HS-5 (cell line): ENCODE data around the gene EHD1.
"Not testable (repeated sequence)": the region's sequence is repeated elsewhere in the genome, so short reads cannot be mapped to it uniquely, and the experiment has no call there.

Source experiments
- DNase-seq: peaks from one replicate; pipeline ENCODE4 v3.0.0-alpha.2; 2012; ENCODE audit warnings: low read depth

EHD1 gene

DNA sequence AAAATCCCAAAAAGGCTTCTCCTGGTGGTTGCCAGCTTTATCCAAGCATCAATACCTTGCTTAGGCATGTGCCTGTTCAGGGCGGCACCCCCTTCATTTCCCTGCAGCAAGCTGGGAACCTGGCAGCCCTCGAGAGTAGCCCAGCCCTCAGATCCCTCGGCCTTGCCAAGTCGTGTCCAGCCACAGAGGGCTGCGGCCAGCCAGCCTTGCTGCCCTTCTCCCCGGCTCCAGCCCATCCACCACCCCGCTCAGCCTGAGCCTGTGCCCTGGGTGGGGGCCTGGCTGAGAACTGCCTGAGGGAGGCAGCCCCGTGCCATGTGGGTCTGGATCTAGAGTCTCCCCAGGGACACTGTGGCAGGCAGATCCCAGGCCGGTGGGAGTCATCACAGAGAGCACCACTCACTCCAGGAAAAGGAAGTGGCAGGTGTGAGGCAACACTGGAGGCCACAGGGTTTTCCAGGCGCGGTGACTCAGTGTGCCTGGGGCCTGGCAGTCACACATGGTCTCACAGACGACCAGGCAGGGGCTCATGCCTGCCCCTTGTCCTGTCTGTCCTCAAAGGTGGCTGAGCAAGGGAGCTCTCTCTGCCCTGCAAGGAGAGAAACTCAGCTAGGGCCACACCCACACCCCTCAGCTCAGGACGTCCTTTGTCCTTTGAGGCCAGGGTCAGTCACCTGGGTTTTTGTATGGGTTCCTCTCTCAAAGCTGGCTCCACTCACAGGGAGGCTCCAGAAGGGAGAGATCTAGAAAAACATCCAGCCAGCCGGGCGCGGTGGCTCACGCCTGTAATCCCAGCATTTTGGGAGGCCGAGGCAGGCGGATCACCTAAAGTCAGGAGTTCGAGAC lies 21.8 kb downstream of the EHD1 start:
- peak; percentile 91 for DNase-seq

- no peak for DNase-seq
Measured at GRCh38 chr11:64855596-64856304, 22.7 kb downstream of the EHD1 start.

- DNase-seq = peak; percentile 91
Measured at GRCh38 chr11:64854534-64855502, 23.6 kb downstream of the EHD1 start.

- no peak for DNase-seq
Measured at GRCh38 chr11:64854157-64854533, 24.3 kb downstream of the EHD1 start.

- no peak for DNase-seq
Measured at GRCh38 chr11:64853709-64854108, 24.7 kb downstream of the EHD1 start.

DNA sequence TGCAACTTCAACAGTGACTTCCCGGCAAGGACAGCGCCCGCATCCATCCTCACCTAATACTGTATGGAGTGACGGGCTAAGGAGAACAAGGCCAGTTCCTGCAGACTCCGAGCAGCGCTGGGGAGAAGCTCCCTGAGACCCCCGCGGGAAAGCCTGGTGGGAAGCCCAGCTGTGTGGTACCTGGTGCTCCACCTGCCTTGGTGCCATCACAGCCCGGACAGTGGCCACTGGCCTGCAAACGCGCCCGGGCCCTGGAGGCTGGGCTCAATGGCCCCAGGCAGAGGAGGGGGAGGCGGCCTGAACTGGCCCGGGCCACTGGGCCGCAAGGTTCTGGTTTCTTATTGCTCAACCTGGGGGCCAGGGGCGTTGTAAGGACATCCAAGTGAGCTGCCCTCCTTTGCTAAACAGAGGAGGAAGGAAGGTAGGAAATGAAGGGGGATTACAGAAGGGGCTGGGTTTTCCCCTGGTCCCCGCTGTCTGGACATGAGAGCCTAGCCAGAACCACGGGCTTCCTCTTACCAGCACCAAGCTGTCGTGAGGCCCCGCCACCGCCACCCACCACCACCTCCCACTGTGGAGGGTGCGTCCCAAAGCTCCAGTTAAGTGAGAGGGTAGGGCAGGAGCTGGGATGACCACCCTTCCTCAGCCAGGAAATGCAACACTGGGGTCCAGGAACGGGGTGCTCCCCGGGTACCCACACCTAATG lies 25.5 kb downstream of the EHD1 start:
- DNase-seq = no peak

GRCh38 chr11:64851831-64852351 lies 26.5 kb downstream of the EHD1 start:
- no peak for DNase-seq

GRCh38 chr11:64850979-64851567 lies 27.3 kb downstream of the EHD1 start:
- no peak for DNase-seq

GRCh38 chr11:64849598-64850356 lies 28.6 kb downstream of the EHD1 start:
- no peak for DNase-seq

- DNase-seq = no peak
Measured at GRCh38 chr11:64848826-64849597, 29.4 kb downstream of the EHD1 start.

GRCh38 chr11:64848214-64848825 lies 30.1 kb downstream of the EHD1 start:
- DNase-seq = no peak

GRCh38 chr11:64846998-64847666 lies 31.3 kb downstream of the EHD1 start:
- DNase-seq = peak; percentile 69

- not testable (repeated sequence) for DNase-seq
Measured at GRCh38 chr11:64845776-64846129, 32.7 kb downstream of the EHD1 start.

DNA sequence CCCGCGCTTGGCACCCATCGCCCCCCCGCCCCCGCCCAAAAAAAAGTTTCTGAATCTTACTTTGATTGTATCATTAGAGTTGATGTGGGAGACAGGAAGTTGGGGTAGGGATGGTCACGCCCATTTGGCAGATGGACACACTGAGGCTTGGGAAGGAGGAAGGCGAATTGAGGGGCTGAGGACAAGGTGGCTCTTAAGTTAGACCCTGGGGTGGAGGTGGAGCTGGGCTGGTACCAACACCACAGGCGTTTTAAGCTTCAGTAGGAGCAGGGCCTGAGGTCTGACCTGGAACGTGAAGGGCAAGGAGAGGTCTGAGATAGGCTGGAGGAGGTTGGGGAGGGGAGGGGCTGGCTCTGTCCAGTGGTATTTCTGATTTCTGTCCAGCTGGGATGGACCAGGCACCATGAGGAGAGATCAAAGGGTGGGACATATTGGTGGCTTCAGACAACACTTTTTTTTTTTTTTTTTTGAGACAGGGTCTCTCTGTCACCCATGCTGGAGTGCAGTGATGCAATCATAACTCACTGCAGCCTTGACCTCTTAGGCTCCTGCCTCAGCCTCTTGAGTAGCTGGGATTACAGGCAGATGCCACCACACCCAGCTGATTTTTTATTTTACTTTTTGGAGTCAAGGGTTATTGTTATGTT lies 33.2 kb downstream of the EHD1 start:
- no peak for DNase-seq

GRCh38 chr11:64844330-64845128 lies 33.9 kb downstream of the EHD1 start, which contains the start of gene CDC42BPG:
Gene CDC42BPG, minus strand, starts transcription at chr11:64844653. Its CDS starts 84 bp downstream, at chr11:64844569.
- no peak for DNase-seq

- no peak for DNase-seq
Measured at GRCh38 chr11:64843686-64844329, 34.6 kb downstream of the EHD1 start.
